ENCODE measurements around the gene JKAMP. TPM values are rescaled to one million over a fixed set of nuclear protein-coding genes. Genes with fewer than 3 reads are reported as not detected.
"Not testable (repeated sequence)": the region's sequence is repeated elsewhere in the genome, so short reads cannot be mapped to it uniquely, and the experiment has no call there.

JKAMP gene
- 10 to 100 TPM; 26.6 to 34.0 TPM for total RNA-seq

DNA sequence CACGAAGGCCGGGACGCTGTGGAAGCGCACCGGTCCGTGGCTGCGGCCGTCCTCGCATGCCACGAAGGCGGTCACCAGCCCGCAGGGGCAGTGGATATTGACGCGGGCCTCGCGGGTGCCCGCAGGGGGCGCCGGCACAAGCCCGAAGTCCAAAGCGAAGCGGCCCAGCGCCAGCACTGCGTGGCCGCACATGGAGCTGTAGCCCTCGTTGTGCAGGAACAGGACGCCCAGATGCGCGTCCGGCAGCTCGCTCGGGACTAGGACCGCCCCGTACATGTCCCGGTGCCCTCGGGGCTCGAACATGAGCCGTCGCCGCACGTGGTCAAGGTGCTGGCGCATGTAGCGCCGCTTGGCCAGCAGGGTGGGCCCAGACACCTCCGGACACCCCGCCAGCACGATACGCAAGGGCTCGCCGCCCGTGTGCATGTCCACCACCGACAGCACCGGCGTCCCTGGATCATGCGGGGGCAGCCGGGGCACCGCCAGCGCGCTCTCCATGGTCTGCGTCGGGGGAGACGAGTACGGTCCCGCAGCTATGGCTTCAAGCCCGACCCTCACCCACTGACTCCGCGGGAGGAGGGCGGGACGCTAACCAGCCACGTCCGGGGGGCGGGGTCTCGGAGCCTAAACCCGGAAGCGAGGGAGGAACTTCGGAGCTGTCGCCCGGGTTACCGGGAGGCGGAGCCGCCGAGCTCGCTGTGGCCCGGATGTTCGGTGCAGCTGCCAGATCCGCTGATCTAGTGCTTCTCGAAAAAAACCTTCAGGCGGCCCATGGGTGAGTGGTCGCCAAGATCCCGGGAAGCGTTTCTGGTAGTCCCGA is at the start of gene JKAMP, which contains the start of gene L3HYPDH:
TSS of gene JKAMP (plus strand) at position 699 of the 820 bp plus-strand sequence. CDS start at position 772, 73 bp downstream.
TSS of gene L3HYPDH (minus strand) at position 590 of the 820 bp plus-strand sequence. CDS start at position 498, 92 bp downstream.
- no peaks in the 10 kb centered on the region for H3K27me3 ChIP-seq
- peak within 1 kb of the TSS; percentile 74 for H3K4me3 ChIP-seq
- no peaks in the 10 kb centered on the region for H3K36me3 ChIP-seq
- H3K9me3 ChIP-seq = no peaks in the 10 kb centered on the region
- peak within 1 kb of the TSS; percentile 70 to 83 for H3K9ac ChIP-seq (ENCODE audit: low read depth in 2 of 2, low read length in 2 of 2)
- peak; percentile 56 for TF ChIP-seq CTCF (IDR thresholded peaks at IDR 0.05)
- peak; percentile 98 for DNase-seq
- peak within 1 kb of the TSS; percentile 89 for H3K27ac ChIP-seq
- intact Hi-C loops (cut with DNase I) = no loop called here
- H3K4me1 ChIP-seq = peaks cover 6% of the 10 kb centered on the region

GRCh38 chr14:59435101-59435500 is 49.2 kb upstream of the JKAMP start:
- no peak for DNase-seq
- H3K27me3 ChIP-seq = no peaks in the 10 kb centered on the region
- H3K4me1 ChIP-seq = no peaks in the 10 kb centered on the region
- intact Hi-C loops (cut with DNase I) = no loop called here
- no peak overlapping the region for H3K27ac ChIP-seq
- H3K9ac ChIP-seq (ENCODE audit: low read depth in 2 of 2, low read length in 2 of 2) = no peak overlapping the region
- no peak overlapping the region for H3K4me3 ChIP-seq
- H3K36me3 ChIP-seq = no peaks in the 10 kb centered on the region
- no peak for TF ChIP-seq CTCF (IDR thresholded peaks at IDR 0.05)
- no peaks in the 10 kb centered on the region for H3K9me3 ChIP-seq

DNA sequence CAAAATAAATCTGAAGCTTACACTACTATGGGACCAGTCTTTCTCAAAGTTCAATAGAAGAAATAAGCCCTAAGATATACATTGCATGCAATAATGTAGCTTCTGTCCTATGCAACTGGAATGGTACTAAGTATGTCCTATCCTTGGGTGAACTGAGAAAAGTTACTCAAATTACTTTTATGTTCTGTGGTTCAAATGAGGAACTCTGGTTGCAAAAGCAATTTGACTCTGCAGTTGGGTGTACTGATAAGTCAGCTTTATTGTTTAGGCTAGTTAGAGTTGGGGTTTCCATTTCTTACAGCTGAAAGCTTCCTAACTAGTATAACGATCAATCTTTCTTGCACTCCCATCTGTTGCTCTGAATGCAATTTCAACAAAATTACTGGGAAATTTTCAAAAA is 48.3 kb upstream of the JKAMP start:
- no peaks in the 10 kb centered on the region for H3K4me1 ChIP-seq
- no peaks in the 10 kb centered on the region for H3K27me3 ChIP-seq
- no peak overlapping the region for H3K4me3 ChIP-seq
- no peak for DNase-seq
- H3K9me3 ChIP-seq = no peaks in the 10 kb centered on the region
- intact Hi-C loops (cut with DNase I) = no loop called here
- no peaks in the 10 kb centered on the region for H3K36me3 ChIP-seq
- no peak overlapping the region for H3K27ac ChIP-seq
- TF ChIP-seq CTCF (IDR thresholded peaks at IDR 0.05) = no peak
- H3K9ac ChIP-seq (ENCODE audit: low read depth in 2 of 2, low read length in 2 of 2) = no peak overlapping the region

DNA sequence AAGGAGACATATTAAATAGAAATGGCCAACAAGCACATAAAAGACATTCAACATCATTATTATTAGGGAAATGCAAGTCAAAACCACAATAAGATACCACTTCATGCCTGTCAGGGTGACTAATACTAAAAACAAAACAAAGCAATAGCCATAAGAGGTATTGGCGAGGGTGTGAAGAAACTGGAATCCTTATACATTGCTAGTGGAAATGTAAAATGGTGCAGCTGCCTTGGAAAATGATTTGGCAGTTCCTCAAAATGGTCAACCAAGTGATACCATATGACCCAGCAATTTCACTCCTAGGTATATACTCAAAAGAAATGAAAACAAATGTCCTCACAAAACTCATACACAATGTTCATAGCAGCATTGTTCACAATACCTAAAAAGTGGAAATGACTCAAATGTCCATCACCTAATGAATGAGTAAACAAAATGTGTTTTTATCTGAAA is 46.1 kb upstream of the JKAMP start:
- no peaks in the 10 kb centered on the region for H3K9me3 ChIP-seq
- H3K9ac ChIP-seq (ENCODE audit: low read depth in 2 of 2, low read length in 2 of 2) = no peak overlapping the region
- intact Hi-C loops (cut with DNase I) = no loop called here
- no peaks in the 10 kb centered on the region for H3K36me3 ChIP-seq
- DNase-seq = no peak
- no peak overlapping the region for H3K27ac ChIP-seq
- H3K4me3 ChIP-seq = no peak overlapping the region
- no peak for TF ChIP-seq CTCF (IDR thresholded peaks at IDR 0.05)
- H3K4me1 ChIP-seq = no peaks in the 10 kb centered on the region
- no peaks in the 10 kb centered on the region for H3K27me3 ChIP-seq

DNA sequence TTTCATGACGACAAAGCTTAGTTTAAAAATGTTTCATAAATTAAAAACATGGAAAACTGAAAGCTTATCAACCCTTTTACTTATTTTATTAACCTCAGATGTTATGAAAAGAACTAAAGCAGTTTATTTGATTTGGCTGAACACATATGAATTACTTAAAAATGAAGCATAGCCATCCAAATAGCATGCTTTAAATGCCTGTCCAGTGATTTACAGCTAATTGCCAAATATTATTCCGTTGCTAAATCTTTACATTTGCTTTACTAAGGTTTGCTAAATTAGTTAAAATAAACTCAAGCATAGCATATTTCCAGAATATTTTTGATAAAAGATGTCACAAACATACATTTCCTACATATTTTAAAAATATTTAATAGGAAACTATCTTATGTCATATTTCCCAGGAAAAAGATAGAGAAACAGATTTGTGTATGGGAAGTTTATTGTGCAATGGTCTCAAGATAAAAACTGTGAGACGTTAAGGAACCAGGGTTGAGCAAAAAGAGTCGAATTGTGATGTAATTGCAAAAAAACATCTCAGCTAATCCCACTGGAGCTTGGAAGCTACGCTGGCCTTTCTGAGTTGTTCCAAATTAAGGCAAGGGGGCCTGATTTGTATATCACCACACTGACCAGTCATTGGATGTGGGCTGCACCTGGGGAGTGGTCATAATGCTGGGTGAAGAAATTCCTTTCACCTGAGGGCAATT is 44.9 kb upstream of the JKAMP start:
- no peaks in the 10 kb centered on the region for H3K27me3 ChIP-seq
- H3K36me3 ChIP-seq = no peaks in the 10 kb centered on the region
- no peaks in the 10 kb centered on the region for H3K9me3 ChIP-seq
- TF ChIP-seq CTCF (IDR thresholded peaks at IDR 0.05) = no peak
- H3K4me3 ChIP-seq = no peak overlapping the region
- H3K9ac ChIP-seq (ENCODE audit: low read depth in 2 of 2, low read length in 2 of 2) = no peak overlapping the region
- DNase-seq = no peak
- H3K27ac ChIP-seq = no peak overlapping the region
- intact Hi-C loops (cut with DNase I) = no loop called here
- no peaks in the 10 kb centered on the region for H3K4me1 ChIP-seq

GRCh38 chr14:59448673-59449072 is 35.6 kb upstream of the JKAMP start:
- DNase-seq; H3K9ac ChIP-seq (ENCODE audit: low read depth in 2 of 2, low read length in 2 of 2); H3K9me3 ChIP-seq; H3K4me1 ChIP-seq; H3K27me3 ChIP-seq; H3K27ac ChIP-seq; H3K36me3 ChIP-seq; H3K4me3 ChIP-seq: not testable (repeated sequence)
- intact Hi-C loops (cut with DNase I) = loop anchor here (10.0 kb wide), 1 partner anchor 424 kb away; no protein-coding TSS in a partner anchor
